B cell (primary cell): ENCODE results near the gene AAK1. TPM values are rescaled to one million over a fixed set of nuclear protein-coding genes. Genes with fewer than 3 reads are reported as not detected.

Experiments used
- ATAC-seq: fragments of 200-7000 bp; cut with Tn5 transposase; one replicate; pipeline ENCODE4 v1.10.0; 2021; ENCODE audit warnings: low read depth, mild to moderate bottlenecking, moderate number of reproducible peaks, moderate library complexity
- CTCF ChIA-PET: fragments of 350-600 bp; sonication (Branson Sonifier 250); formaldehyde crosslinking; loops from one replicate; lab custom pipeline; 2021; ENCODE audit warnings: antibody characterized with exemption, inconsistent platforms; lab: Charles Lee
- POLR2A ChIA-PET: fragments of 350-600 bp; sonication (Branson Sonifier 250); formaldehyde crosslinking; loops from one replicate; lab custom pipeline; 2021; ENCODE audit warnings: antibody characterized with exemption; lab: Charles Lee
- DNase-seq: peaks from one replicate; pipeline ENCODE4 v3.0.0; 2013
- H2AFZ ChIP-seq: 2 replicates; pipeline ENCODE4 v1.6.1; 2012; ENCODE audit warnings: mild to moderate bottlenecking, low read depth, low read length; ENCODE audit not compliant: insufficient read depth, poor library complexity, severe bottlenecking
- H3K27ac ChIP-seq, 2 donors: 1 replicate in 1 of 2; 2 replicates in 1 of 2; pipeline ENCODE4 v1.5.1; 2012 to 2013; ENCODE audit warnings: low read length in 2 of 2, mild to moderate bottlenecking in 2 of 2, moderate library complexity in 1 of 2
- H3K27me3 ChIP-seq, 4 experiments: fragments of 200-600 bp in 1 of 4; sonication (generic) in 1 of 4; replicated peaks in 1 of 4; 1 replicate in 2 of 4; 2 replicates in 2 of 4; pipeline versions ENCODE4 v1.6.1 to v1.7.0; 2013 to 2016; ENCODE audit warnings: low read length in 3 of 4, mild to moderate bottlenecking in 2 of 4, mixed read lengths in 1 of 4, moderate library complexity in 1 of 4; ENCODE audit not compliant: insufficient read depth in 4 of 4, control insufficient read depth in 3 of 4; ENCODE audit errors: control extremely low read depth in 1 of 4
- H3K36me3 ChIP-seq, 2 experiments: replicated peaks in 1 of 2; 1 replicate in 1 of 2; 2 replicates in 1 of 2; pipeline versions ENCODE4 v1.6.1 to v1.7.1; 2013; ENCODE audit warnings: low read length in 1 of 2; ENCODE audit not compliant: insufficient read depth in 2 of 2, control insufficient read depth in 1 of 2; ENCODE audit errors: control extremely low read depth in 1 of 2, extremely low read depth in 1 of 2
- H3K4me1 ChIP-seq, 2 donors: fragments of 200-600 bp in 1 of 2; sonication (generic) in 1 of 2; 1 replicate in 1 of 2; 2 replicates in 1 of 2; pipeline versions ENCODE4 v1.5.1 to v1.6.1; 2013 to 2017; ENCODE audit warnings: low read length in 2 of 2; ENCODE audit not compliant: control insufficient read depth in 2 of 2, insufficient read depth in 2 of 2
- H3K4me2 ChIP-seq: replicated peaks from 2 replicates; pipeline ENCODE3; 2012; ENCODE audit warnings: mild to moderate bottlenecking, low read depth, low read length; ENCODE audit not compliant: poor library complexity, severe bottlenecking
- H3K4me3 ChIP-seq, 5 experiments: fragments of 200-600 bp in 1 of 5; sonication (generic) in 1 of 5; 1 replicate in 3 of 5; 2 replicates in 2 of 5; pipeline versions ENCODE4 v1.5.1 to v1.7.0; 2011 to 2016; ENCODE audit warnings: low read length in 4 of 5, mild to moderate bottlenecking in 4 of 5, low read depth in 2 of 5, control low read depth in 1 of 5, moderate library complexity in 1 of 5; ENCODE audit not compliant: insufficient read depth in 1 of 5; ENCODE audit errors: control extremely low read depth in 1 of 5, extremely low read depth in 1 of 5
- H3K79me2 ChIP-seq: fragments of 200-600 bp; sonication (generic); one replicate; pipeline ENCODE4 v1.6.0; 2016; ENCODE audit warnings: low read length; ENCODE audit not compliant: control insufficient read depth, insufficient read depth
- H3K9ac ChIP-seq: fragments of 200-600 bp; sonication (generic); 2 replicates; pipeline ENCODE4 v1.6.1; 2017; ENCODE audit warnings: mild to moderate bottlenecking, low read length, moderate library complexity
- H3K9me3 ChIP-seq, 3 donors: one replicate each; pipeline versions ENCODE4 v1.6.1 to v1.7.1; 2013; ENCODE audit warnings: low read length in 2 of 3; ENCODE audit not compliant: control insufficient read depth in 2 of 3, insufficient read depth in 1 of 3; ENCODE audit errors: control extremely low read depth in 1 of 3
- H4K20me1 ChIP-seq: 2 replicates; pipeline ENCODE4 v1.6.0; 2012; ENCODE audit warnings: mild to moderate bottlenecking, low read length; ENCODE audit not compliant: insufficient read depth, control insufficient read depth, poor library complexity, severe bottlenecking
- H3K27ac Mint-ChIP-seq: one replicate; pipeline ENCODE4 v1.8.0; 2021; ENCODE audit warnings: mixed read lengths
- H3K27me3 Mint-ChIP-seq: one replicate; pipeline ENCODE4 v1.8.0; 2021; ENCODE audit warnings: mixed read lengths
- H3K4me1 Mint-ChIP-seq: one replicate; pipeline ENCODE4 v1.8.0; 2021; ENCODE audit warnings: mixed read lengths
- H3K4me3 Mint-ChIP-seq: one replicate; pipeline ENCODE4 v1.8.0; 2021; ENCODE audit warnings: mixed read lengths
- H3K9me3 Mint-ChIP-seq: one replicate; pipeline ENCODE4 v1.8.0; 2022; ENCODE audit warnings: mixed read lengths; ENCODE audit not compliant: insufficient read depth
- EZH2 ChIP-seq: IDR thresholded peaks from 2 replicates; pipeline ENCODE4 v1.6.1; 2012; ENCODE audit warnings: borderline replicate concordance, low read depth, mild to moderate bottlenecking, moderate library complexity, low read length; ENCODE audit not compliant: insufficient read depth, poor library complexity, severe bottlenecking
- WGBS: methylation state at CpG from one replicate; pipeline ENCODE4 v1.1.5; 2013; ENCODE audit warnings: missing lambda C conversion rate; ENCODE audit not compliant: insufficient coverage; 5-methylcytosine and 5-hydroxymethylcytosine counted together
- intact Hi-C: fragments of 100-400 bp; cut with micrococcal nuclease; formaldehyde crosslinking; loops from one replicate; pipeline ENCODE4 v1.10.0; 2022
- polyA plus RNA-seq: library from polyadenylated mRNA; depleted of rRNA; stranded (reverse); fragments of >200 nt; gene quantifications from 2 replicates; pipeline ENCODE4 v1.2.3, GENCODE V29; 2012
- total RNA-seq, 2 donors: library from RNA; stranded (reverse); fragments of 120-200 nt in 1 of 2; gene quantifications; 1 replicate in 1 of 2; 2 replicates in 1 of 2; pipeline versions ENCODE4 v1.2.3 to v1.2.4, GENCODE V29; 2013 to 2022
- TF ChIP-seq, protein P1 (sequence below): fragments of 200-600 bp; IDR thresholded peaks from one replicate; pipeline ENCODE4 v1.8.0; 2022; ENCODE audit warnings: antibody characterized with exemption, mild to moderate bottlenecking

AAK1 gene
- total and polyA plus RNA-seq, 2 donors (not counting 1 experiment from before 2014, with no cell fraction given): 2.4 to 7.2 TPM

- no peaks in the 10 kb centered on the region for H3K4me1 ChIP-seq
- no peak for TF ChIP-seq EZH2
- TF ChIP-seq, protein P1, sequence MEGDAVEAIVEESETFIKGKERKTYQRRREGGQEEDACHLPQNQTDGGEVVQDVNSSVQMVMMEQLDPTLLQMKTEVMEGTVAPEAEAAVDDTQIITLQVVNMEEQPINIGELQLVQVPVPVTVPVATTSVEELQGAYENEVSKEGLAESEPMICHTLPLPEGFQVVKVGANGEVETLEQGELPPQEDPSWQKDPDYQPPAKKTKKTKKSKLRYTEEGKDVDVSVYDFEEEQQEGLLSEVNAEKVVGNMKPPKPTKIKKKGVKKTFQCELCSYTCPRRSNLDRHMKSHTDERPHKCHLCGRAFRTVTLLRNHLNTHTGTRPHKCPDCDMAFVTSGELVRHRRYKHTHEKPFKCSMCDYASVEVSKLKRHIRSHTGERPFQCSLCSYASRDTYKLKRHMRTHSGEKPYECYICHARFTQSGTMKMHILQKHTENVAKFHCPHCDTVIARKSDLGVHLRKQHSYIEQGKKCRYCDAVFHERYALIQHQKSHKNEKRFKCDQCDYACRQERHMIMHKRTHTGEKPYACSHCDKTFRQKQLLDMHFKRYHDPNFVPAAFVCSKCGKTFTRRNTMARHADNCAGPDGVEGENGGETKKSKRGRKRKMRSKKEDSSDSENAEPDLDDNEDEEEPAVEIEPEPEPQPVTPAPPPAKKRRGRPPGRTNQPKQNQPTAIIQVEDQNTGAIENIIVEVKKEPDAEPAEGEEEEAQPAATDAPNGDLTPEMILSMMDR: no peak
- H3K9me3 ChIP-seq: peaks cover 0 to 1% (median 0%) of the 10 kb centered on the region in 3 donors
- Mint-ChIP-seq H3K9me3 (no peaks in the 10 kb centered on the region), H3K4me1 (peaks cover 7% of the 10 kb centered on the region), H3K27ac (no peak overlapping the region), H3K4me3 (no peak overlapping the region), H3K27me3 (peaks cover 3% of the 10 kb centered on the region)
- no peaks in the 10 kb centered on the region for H3K27me3 ChIP-seq
- H4K20me1 ChIP-seq: no peaks in the 10 kb centered on the region
- intact Hi-C loops: no loop called here
- CTCF ChIA-PET: no interaction called here
- ATAC-seq: no peak
- WGBS: 100% methylated on average over 2 of the region's 4 CpGs
- no peak for DNase-seq
- H3K36me3 ChIP-seq: no peaks in the 10 kb centered on the region
- H2AFZ ChIP-seq: no peak overlapping the region
- H3K9ac ChIP-seq: no peak overlapping the region
- no peak overlapping the region for H3K4me3 ChIP-seq
- no peak overlapping the region for H3K27ac ChIP-seq
- no peaks in the 10 kb centered on the region for H3K79me2 ChIP-seq
- POLR2A ChIA-PET: no interaction called here
- no peak overlapping the region for H3K4me2 ChIP-seq
These were observed 151.7 kb downstream of the AAK1 start for GRCh38 chr2:69491864-69492263.

- H2AFZ ChIP-seq: no peak overlapping the region
- H3K9me3 Mint-ChIP-seq: no peaks in the 10 kb centered on the region
- H3K27ac ChIP-seq: no peak overlapping the region
- no peaks in the 10 kb centered on the region for H3K79me2 ChIP-seq
- H3K4me3 ChIP-seq: no peak overlapping the region
- H3K4me2 ChIP-seq: no peak overlapping the region
- no peak overlapping the region for H3K27ac Mint-ChIP-seq
- intact Hi-C loops: no loop called here
- ATAC-seq (no peak), DNase-seq (no peak)
- H3K27me3 Mint-ChIP-seq: peaks cover 3% of the 10 kb centered on the region
- ChIA-PET POLR2A (no interaction called here), CTCF (no interaction called here)
- TF ChIP-seq, protein P1: no peak
- TF ChIP-seq EZH2: no peak
- peaks cover 0 to 1% (median 0%) of the 10 kb centered on the region in 3 donors for H3K9me3 ChIP-seq
- no peaks in the 10 kb centered on the region for H3K4me1 ChIP-seq
- H3K27me3 ChIP-seq: no peaks in the 10 kb centered on the region
- no peaks in the 10 kb centered on the region for H3K36me3 ChIP-seq
- WGBS: 100% methylated on average over 1 of the region's 1 CpG
- peaks cover 7% of the 10 kb centered on the region for H3K4me1 Mint-ChIP-seq
- H3K9ac ChIP-seq: no peak overlapping the region
- H3K4me3 Mint-ChIP-seq: no peak overlapping the region
- no peaks in the 10 kb centered on the region for H4K20me1 ChIP-seq
These were observed 153.1 kb downstream of the AAK1 start for GRCh38 chr2:69490486-69490885.
